Ascending aorta (tissue), 2 donors: ENCODE data around the gene MCU. TPM values are rescaled to one million over a fixed set of nuclear protein-coding genes. Genes with fewer than 3 reads are reported as not detected.

ENCODE experiments used
- DNase-seq, 2 donors: peaks; one replicate each; pipeline ENCODE4 v3.0.0-alpha.2; 2019; ENCODE audit warnings: low spot score in 2 of 2
- H3K27ac ChIP-seq, 2 donors: fragments of 200-600 bp; sonication (generic); one replicate each; pipeline ENCODE4 v1.5.1; 2016 to 2017; ENCODE audit warnings: mild to moderate bottlenecking in 1 of 2
- H3K27me3 ChIP-seq: fragments of 200-600 bp; sonication (generic); one replicate; pipeline ENCODE4 v1.5.1; 2017
- H3K36me3 ChIP-seq, 2 donors: fragments of 200-600 bp; sonication (generic); one replicate each; pipeline ENCODE4 v1.5.1; 2016
- H3K4me1 ChIP-seq, 2 donors: fragments of 200-600 bp; sonication (generic); one replicate each; pipeline ENCODE4 v1.5.1; 2016 to 2017; ENCODE audit warnings: mild to moderate bottlenecking in 1 of 2
- H3K4me3 ChIP-seq, 2 donors: fragments of 200-600 bp; sonication (generic); one replicate each; pipeline ENCODE4 v1.5.1; 2016 to 2017; ENCODE audit warnings: mild to moderate bottlenecking in 1 of 2
- H3K9me3 ChIP-seq, 2 donors: fragments of 200-600 bp; sonication (generic); one replicate each; pipeline ENCODE4 v1.5.1; 2016
- CTCF ChIP-seq, 3 experiments: fragments of 200-600 bp in 2 of 3; fragments of 450-650 bp in 1 of 3; sonication (generic) in 2 of 3; IDR thresholded peaks; one replicate each; pipeline ENCODE4 v1.5.1; 2016 to 2019; ENCODE audit warnings: antibody characterized with exemption in 3 of 3, mild to moderate bottlenecking in 1 of 3, moderate library complexity in 1 of 3
- intact Hi-C: fragments of 100-400 bp; cut with DNase I; formaldehyde crosslinking; loops from one replicate; pipeline ENCODE4 v1.15.1; 2023
- total RNA-seq: library from RNA; depleted of rRNA; stranded (reverse); fragments of >200 nt; gene quantifications from one replicate; pipeline ENCODE4 v1.1.0, GENCODE V29; 2016

The MCU gene
- total RNA-seq, 1 donor from 2014 or later: 22.0 TPM

- H3K27ac ChIP-seq: no peak overlapping the region
- TF ChIP-seq CTCF (IDR thresholded peaks at IDR 0.05): no peak
- no peak overlapping the region for H3K4me3 ChIP-seq
- H3K9me3 ChIP-seq: no peaks in the 10 kb centered on the region
- peaks cover 4 to 33% of the 10 kb centered on the region in 2 donors for H3K36me3 ChIP-seq
- no peaks in the 10 kb centered on the region for H3K27me3 ChIP-seq
- no peak for DNase-seq
- no peaks in the 10 kb centered on the region for H3K4me1 ChIP-seq
- intact Hi-C loops: no loop called here
These were observed 171.0 kb downstream of the MCU start for GRCh38 chr10:72862957-72863356.

GRCh38 chr10:72875250-72876055, 183.5 kb downstream of the MCU start:
- no peak for DNase-seq
- intact Hi-C loops: loop anchor here (2.0 kb wide), 1 partner anchor 511 kb away; no protein-coding TSS in a partner anchor
- Histone ChIP-seq H3K4me1 (no peaks in the 10 kb centered on the region), H3K36me3 (peaks cover 23 to 30% of the 10 kb centered on the region in 2 donors), H3K4me3 (no peak overlapping the region), H3K9me3 (no peaks in the 10 kb centered on the region), H3K27me3 (no peaks in the 10 kb centered on the region), H3K27ac (no peak overlapping the region)
- peak in 1 of 3 experiments; percentile 55 for TF ChIP-seq CTCF (IDR thresholded peaks at IDR 0.05)

GRCh38 chr10:72879245-72879644, 187.3 kb downstream of the MCU start:
- H3K4me3 ChIP-seq: no peak overlapping the region
- peaks cover 13 to 14% of the 10 kb centered on the region in 2 donors for H3K36me3 ChIP-seq
- intact Hi-C loops: no loop called here
- H3K9me3 ChIP-seq: no peaks in the 10 kb centered on the region
- no peaks in the 10 kb centered on the region for H3K27me3 ChIP-seq
- no peak for TF ChIP-seq CTCF (IDR thresholded peaks at IDR 0.05)
- no peaks in the 10 kb centered on the region for H3K4me1 ChIP-seq
- no peak for DNase-seq
- no peak overlapping the region for H3K27ac ChIP-seq

GRCh38 chr10:72881291-72881690, 189.3 kb downstream of the MCU start:
- Histone ChIP-seq H3K27me3 (no peaks in the 10 kb centered on the region), H3K36me3 (peaks cover 17 to 22% of the 10 kb centered on the region in 2 donors), H3K27ac (no peak overlapping the region), H3K4me1 (no peaks in the 10 kb centered on the region), H3K9me3 (no peaks in the 10 kb centered on the region), H3K4me3 (no peak overlapping the region)
- no peak for TF ChIP-seq CTCF (IDR thresholded peaks at IDR 0.05)
- intact Hi-C loops: no loop called here
- DNase-seq: no peak

GRCh38 chr10:72883861-72884260, 191.9 kb downstream of the MCU start:
- intact Hi-C loops: no loop called here
- H3K9me3 ChIP-seq: no peaks in the 10 kb centered on the region
- H3K4me1 ChIP-seq: no peaks in the 10 kb centered on the region
- no peak overlapping the region for H3K27ac ChIP-seq
- TF ChIP-seq CTCF (IDR thresholded peaks at IDR 0.05): no peak
- no peak for DNase-seq
- H3K27me3 ChIP-seq: no peaks in the 10 kb centered on the region
- H3K4me3 ChIP-seq: no peak overlapping the region
- peaks cover 19 to 33% of the 10 kb centered on the region in 2 donors for H3K36me3 ChIP-seq
